HG02623 (cell line): ENCODE results near the gene ACY1.
A peak's percentile ranks its signal among the peaks of the same experiment; 100 is the strongest.

Experiments used
- ATAC-seq: cut with Tn5 transposase; IDR thresholded peaks from one replicate; pipeline ENCODE4 v1.9.1; 2021; ENCODE audit warnings: moderate library complexity; ENCODE audit not compliant: unreplicated experiment

ACY1 gene

GRCh38 chr3:51982838-51983577 lies at the start of gene ACY1:
Gene ACY1, plus strand, starts transcription at chr3:51983535. Its CDS starts 530 bp downstream, at chr3:51984065.
- ATAC-seq = peak; percentile 67

DNA sequence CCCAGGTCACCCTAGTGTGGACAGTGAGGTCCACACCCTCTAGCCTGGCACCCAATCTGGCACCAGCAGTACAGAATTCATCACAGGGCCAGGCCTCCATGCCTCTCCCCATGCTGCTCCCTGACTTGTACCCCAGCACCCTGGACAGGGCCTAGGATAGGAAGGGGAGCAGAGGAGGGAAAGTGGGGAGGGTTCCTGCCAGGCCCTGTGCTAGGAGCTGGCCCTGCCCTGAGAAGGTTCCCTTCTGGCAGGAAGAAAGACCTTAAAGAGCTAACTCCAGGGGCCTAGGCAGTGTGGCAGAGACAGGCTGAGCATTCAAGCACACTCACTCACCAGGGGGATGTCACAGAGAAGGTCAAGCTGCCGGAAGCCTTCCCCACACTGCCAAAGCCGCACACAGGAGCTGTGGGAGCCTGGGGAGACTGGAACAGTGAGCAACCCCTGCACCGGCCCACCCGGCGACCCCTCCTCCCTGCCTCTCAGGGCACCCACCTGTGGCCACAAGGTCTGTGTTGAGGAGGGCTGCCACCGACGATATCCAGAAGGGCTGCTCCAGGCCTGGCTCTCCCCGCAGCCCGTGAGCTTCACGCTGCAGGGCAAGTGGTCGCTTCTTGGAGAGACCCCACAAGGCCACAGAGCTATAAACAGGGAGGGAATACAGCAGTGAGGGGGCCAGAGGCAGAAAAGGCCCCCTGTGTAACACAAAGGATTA lies 49.0 kb upstream of the ACY1 start:
- ATAC-seq = no peak

- ATAC-seq = no peak
These were observed 48.1 kb upstream of the ACY1 start for GRCh38 chr3:51934991-51935885.

GRCh38 chr3:51935886-51936755 lies 47.2 kb upstream of the ACY1 start:
- no peak for ATAC-seq

- ATAC-seq = no peak
These were observed 46.3 kb upstream of the ACY1 start for GRCh38 chr3:51937014-51937413.

- no peak for ATAC-seq
These were observed 45.5 kb upstream of the ACY1 start for GRCh38 chr3:51937611-51938450.

- no peak for ATAC-seq
These were observed 44.4 kb upstream of the ACY1 start for GRCh38 chr3:51938780-51939425.

DNA sequence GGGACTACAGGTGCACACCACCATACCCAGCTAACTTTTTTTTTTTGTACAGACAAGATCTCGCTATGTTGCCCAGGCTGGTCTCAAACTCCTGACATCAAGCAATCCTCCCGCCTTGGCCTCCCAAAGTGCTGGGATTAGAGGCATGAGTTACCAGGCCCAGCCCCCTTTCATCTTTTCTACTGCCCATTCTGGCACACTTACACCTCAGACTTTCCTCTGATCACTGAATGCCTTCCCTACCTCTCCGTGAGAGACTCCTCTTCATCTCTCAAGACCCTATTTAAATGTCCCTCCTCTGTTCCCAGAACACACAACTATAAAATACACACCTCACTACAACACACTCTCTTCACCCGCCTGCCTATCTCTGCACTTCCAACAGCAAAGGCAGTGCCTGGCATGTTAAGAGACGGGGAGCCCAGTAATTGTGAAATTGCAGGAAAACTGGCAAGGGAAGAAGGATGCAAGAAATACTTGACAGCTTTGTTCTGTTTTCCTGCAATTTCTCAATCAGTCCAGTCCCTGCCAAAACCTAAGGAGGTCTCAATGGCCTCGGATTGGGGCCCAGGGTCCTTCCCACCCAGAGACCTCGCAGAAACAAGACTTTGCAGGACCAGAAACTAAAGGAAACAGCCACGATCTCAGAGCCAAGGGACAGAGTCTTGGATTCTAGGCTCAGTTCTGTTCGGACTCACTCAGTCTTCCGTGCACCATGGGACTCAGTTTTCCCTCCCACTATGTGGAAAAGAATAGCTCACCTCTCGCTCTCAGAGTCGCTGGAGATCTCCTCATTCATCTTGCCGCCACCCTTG lies 42.5 kb upstream of the ACY1 start:
- ATAC-seq = no peak

DNA sequence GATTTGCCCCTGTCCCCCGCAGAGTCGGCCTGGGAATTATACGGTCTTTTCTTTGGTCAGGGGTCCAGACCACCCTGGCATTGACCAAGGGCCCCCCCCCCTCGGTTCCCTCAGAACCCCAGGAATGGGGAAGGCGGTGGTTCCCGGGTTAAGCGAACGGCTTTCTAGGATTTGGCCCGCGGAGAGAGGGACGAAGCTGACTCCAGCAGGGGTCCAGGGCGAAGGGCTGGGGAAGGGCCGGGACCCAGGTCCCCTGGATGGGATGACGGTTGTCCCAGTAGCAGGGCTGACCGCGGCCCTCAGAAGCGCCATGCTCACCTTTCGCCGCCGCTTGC lies 41.9 kb upstream of the ACY1 start:
- ATAC-seq = no peak

GRCh38 chr3:51941798-51942602 lies 41.3 kb upstream of the ACY1 start, which contains the start of the genes PARP3 and RRP9:
Gene PARP3, plus strand, starts transcription at chr3:51942363. Its CDS starts 993 bp downstream, at chr3:51943356.
Gene RRP9, minus strand, starts transcription at chr3:51941904. Its CDS starts 37 bp downstream, at chr3:51941867.
- peak; percentile 94 for ATAC-seq

DNA sequence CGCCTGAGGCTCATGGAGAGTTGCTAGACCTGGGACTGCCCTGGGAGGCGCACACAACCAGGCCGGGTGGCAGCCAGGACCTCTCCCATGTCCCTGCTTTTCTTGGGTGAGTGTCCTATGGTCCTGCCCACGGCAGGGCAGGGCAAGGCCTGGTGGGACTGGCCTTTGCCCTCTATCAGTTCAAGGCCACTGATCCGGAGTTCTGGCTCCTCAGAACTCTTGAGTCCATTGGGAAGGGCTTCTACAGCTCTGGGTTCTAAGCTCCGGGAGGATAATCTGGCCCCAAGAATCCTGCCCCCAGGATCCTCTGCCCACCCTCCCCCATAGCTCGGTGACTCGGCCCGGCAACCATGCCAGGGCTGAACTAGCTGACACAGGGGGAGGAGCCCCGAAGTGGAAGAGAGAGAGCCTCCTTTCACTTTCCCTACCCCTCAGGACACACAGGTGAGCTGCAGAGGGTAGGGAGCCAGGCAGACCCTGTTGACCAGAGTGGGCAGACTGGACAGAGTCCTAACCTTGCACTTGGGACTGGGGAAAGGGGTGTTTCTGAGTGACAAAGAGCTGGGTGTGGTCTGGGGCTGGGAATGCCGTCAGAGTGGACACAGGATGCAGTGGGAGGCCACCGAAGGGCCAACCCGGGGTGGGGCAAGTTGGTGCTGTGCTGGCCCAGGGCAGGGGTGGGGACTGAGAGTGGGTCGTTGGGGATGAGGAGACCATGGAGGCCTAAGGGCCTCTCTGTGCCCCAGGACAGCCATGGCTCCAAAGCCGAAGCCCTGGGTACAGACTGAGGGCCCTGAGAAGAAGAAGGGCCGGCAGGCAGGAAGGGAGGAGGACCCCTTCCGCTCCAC lies 40.5 kb upstream of the ACY1 start:
- ATAC-seq = no peak

GRCh38 chr3:51943451-51944391 lies 39.6 kb upstream of the ACY1 start:
- ATAC-seq = no peak

DNA sequence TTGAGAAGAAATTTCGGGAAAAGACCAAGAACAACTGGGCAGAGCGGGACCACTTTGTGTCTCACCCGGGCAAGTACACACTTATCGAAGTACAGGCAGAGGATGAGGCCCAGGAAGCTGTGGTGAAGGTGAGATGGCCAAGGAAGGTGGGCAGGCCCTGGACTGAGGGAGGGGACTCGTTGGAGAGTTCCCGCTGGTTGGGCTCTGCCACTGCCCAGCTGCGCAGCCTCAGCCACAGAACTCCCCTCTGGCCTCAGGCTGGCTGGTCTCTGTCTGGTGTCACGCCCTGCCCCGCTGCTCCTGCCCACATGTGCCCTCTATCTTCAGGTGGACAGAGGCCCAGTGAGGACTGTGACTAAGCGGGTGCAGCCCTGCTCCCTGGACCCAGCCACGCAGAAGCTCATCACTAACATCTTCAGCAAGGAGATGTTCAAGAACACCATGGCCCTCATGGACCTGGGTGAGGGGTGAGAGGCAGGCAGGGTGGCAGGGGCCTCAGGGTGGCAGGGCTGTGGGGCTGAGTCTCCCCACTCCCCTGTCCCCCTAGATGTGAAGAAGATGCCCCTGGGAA lies 38.8 kb upstream of the ACY1 start:
- ATAC-seq = no peak

GRCh38 chr3:51945031-51945840 lies 38.1 kb upstream of the ACY1 start:
- no peak for ATAC-seq
